Tibial nerve (tissue), 4 donors: ENCODE results near the gene EGFL6. TPM values are rescaled to one million over a fixed set of nuclear protein-coding genes. Genes with fewer than 3 reads are reported as not detected.

Experiments used
- DNase-seq, 2 donors: peaks; one replicate each; pipeline ENCODE4 v3.0.0-alpha.2; 2019; ENCODE audit warnings: low spot score in 2 of 2
- H3K27ac ChIP-seq, 4 donors: fragments of 200-600 bp; sonication (generic) in 3 of 4; one replicate each; pipeline ENCODE4 v1.5.1; 2017 to 2019; ENCODE audit warnings: mild to moderate bottlenecking in 1 of 4
- H3K27me3 ChIP-seq, 2 donors: fragments of 200-600 bp; sonication (generic) in 1 of 2; one replicate each; pipeline versions ENCODE4 v1.5.1 to v1.6.0; 2017 to 2019
- H3K36me3 ChIP-seq, 3 donors: fragments of 200-600 bp; sonication (generic); one replicate each; pipeline ENCODE4 v1.5.1; 2018 to 2019
- H3K4me1 ChIP-seq, 4 donors: fragments of 200-600 bp; sonication (generic) in 3 of 4; one replicate each; pipeline ENCODE4 v1.5.1; 2017 to 2019
- H3K4me3 ChIP-seq, 4 donors: fragments of 200-600 bp; sonication (generic) in 3 of 4; one replicate each; pipeline ENCODE4 v1.5.1; 2017 to 2019; ENCODE audit warnings: mild to moderate bottlenecking in 1 of 4, moderate library complexity in 1 of 4
- H3K9me3 ChIP-seq, 4 donors: fragments of 200-600 bp; sonication (generic) in 3 of 4; one replicate each; pipeline ENCODE4 v1.5.1; 2017 to 2019
- CTCF ChIP-seq, 5 experiments: fragments of 200-600 bp in 3 of 5; fragments of 450-650 bp in 2 of 5; sonication (generic) in 3 of 5; IDR thresholded peaks; one replicate each; pipeline ENCODE4 v1.5.1; 2016 to 2019; ENCODE audit warnings: antibody characterized with exemption in 5 of 5, mild to moderate bottlenecking in 3 of 5, moderate library complexity in 2 of 5
- EP300 ChIP-seq, 2 donors: sonication (generic); formaldehyde crosslinking; IDR thresholded peaks; one replicate each; pipeline ENCODE4 v1.6.1; 2017; ENCODE audit warnings: antibody characterized with exemption in 2 of 2, mild to moderate bottlenecking in 1 of 2
- POLR2A ChIP-seq, 2 donors: fragments of 450-650 bp; IDR thresholded peaks; one replicate each; pipeline ENCODE4 v1.6.1; 2017; ENCODE audit warnings: antibody characterized with exemption in 2 of 2, mild to moderate bottlenecking in 2 of 2, moderate library complexity in 2 of 2
- WGBS, 2 donors: methylation state at CpG; one replicate each; pipeline ENCODE4 v1.1.5; 2018; 5-methylcytosine and 5-hydroxymethylcytosine counted together
- total RNA-seq, 4 donors: library from RNA; depleted of rRNA; stranded (reverse); fragments of >200 nt; gene quantifications; one replicate each; pipeline ENCODE4 v1.1.0, GENCODE V29; 2016

EGFL6 gene
- total RNA-seq, 4 donors from 2014 or later = not detected

DNA sequence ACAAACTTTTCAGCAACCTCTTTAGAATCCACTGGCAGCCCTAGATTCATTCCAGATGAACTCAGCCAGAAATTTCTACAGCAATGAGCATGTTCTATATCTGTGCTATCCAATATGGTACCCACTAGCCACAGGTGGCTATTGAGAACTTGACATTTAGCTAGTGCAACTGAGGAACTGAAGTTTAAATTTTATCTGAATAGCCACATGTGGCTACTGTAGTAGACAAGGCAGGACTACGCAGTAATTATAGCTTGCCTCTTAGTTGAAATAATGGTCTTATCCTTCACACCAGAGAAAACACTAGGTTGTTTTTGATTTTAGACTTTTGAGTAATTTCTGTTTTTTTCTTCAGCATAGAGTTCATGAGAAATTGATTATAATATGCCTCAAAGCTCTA is 80.9 kb downstream of the EGFL6 start:
- no peaks in the 10 kb centered on the region for H3K36me3 ChIP-seq
- no peak for DNase-seq
- TF ChIP-seq EP300 (IDR thresholded peaks at IDR 0.05) = no peak
- TF ChIP-seq POLR2A (IDR thresholded peaks at IDR 0.05) = no peak
- TF ChIP-seq CTCF (IDR thresholded peaks at IDR 0.05) = no peak
- no peak overlapping the region for H3K27ac ChIP-seq
- no peaks in the 10 kb centered on the region for H3K9me3 ChIP-seq
- peaks cover 0 to 18% of the 10 kb centered on the region in 2 donors for H3K27me3 ChIP-seq
- H3K4me1 ChIP-seq = peaks cover 0 to 15% (median 9%) of the 10 kb centered on the region in 4 donors
- 97 to 100% methylated on average over 1 of the region's 1 CpG for WGBS, 2 donors
- H3K4me3 ChIP-seq = no peak overlapping the region

DNA sequence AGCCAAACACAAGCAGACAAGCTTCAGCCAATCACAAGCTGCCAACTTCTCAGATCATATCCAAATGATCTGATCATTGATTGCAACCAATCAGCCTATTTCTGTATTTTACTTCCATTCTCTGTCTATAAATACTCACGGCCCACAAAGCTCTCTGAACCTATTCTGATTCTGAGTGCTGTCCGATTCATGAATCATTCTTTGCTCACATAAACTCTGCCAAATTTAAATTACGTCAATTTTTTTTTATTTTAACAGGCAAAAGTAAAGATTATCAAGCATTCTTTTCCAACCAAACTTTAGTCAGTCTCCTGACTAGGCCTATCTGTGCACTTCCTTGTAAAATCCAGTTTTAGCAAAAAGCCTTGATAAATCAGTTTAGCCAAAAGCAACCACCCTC is 81.7 kb downstream of the EGFL6 start:
- Histone ChIP-seq H3K9me3 (no peaks in the 10 kb centered on the region), H3K27me3 (peaks cover 0 to 10% of the 10 kb centered on the region in 2 donors), H3K4me1 (peaks cover 0 to 15% (median 9%) of the 10 kb centered on the region in 4 donors), H3K36me3 (no peaks in the 10 kb centered on the region), H3K4me3 (no peak overlapping the region), H3K27ac (no peak overlapping the region)
- WGBS, 2 donors = 57 to 90% methylated on average over 3 of the region's 3 CpGs
- TF ChIP-seq CTCF (IDR thresholded peaks at IDR 0.05) (no peak), EP300 (IDR thresholded peaks at IDR 0.05) (no peak), POLR2A (IDR thresholded peaks at IDR 0.05) (no peak)
- no peak for DNase-seq

DNA sequence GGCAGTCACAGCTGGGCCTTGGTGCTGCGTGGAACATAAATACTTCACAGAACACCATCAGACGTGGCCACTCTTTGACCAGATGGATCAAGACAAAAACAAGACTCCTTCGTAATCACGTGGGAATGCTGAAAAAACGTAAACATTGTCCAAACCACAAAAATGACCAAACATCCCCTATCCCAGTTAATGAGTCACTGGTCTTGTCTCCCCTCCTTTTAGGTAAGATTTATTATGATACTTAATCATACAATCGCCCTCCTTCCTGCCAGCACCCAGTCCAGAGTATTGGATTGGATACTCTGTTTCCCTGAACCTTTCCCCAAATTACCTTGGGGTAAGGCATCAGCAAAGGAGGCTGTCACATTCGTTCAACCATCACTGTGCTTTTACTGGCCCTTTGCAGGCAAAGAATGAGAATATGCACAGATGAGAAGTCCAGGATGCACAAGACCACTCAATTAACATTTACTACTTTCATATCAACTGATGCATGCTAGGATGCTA is 82.9 kb downstream of the EGFL6 start:
- DNase-seq = no peak
- TF ChIP-seq POLR2A (IDR thresholded peaks at IDR 0.05) = no peak
- 29 to 41% methylated on average over 7 of the region's 7 CpGs for WGBS, 2 donors
- Histone ChIP-seq H3K4me1 (peaks cover 0 to 15% (median 7%) of the 10 kb centered on the region in 4 donors), H3K4me3 (peak overlapping the region; percentile 37 to 69 (median 62)), H3K36me3 (no peaks in the 10 kb centered on the region), H3K27ac (peak overlapping the region; percentile 75 to 96 (median 88)), H3K9me3 (no peaks in the 10 kb centered on the region), H3K27me3 (no peaks in the 10 kb centered on the region)

DNA sequence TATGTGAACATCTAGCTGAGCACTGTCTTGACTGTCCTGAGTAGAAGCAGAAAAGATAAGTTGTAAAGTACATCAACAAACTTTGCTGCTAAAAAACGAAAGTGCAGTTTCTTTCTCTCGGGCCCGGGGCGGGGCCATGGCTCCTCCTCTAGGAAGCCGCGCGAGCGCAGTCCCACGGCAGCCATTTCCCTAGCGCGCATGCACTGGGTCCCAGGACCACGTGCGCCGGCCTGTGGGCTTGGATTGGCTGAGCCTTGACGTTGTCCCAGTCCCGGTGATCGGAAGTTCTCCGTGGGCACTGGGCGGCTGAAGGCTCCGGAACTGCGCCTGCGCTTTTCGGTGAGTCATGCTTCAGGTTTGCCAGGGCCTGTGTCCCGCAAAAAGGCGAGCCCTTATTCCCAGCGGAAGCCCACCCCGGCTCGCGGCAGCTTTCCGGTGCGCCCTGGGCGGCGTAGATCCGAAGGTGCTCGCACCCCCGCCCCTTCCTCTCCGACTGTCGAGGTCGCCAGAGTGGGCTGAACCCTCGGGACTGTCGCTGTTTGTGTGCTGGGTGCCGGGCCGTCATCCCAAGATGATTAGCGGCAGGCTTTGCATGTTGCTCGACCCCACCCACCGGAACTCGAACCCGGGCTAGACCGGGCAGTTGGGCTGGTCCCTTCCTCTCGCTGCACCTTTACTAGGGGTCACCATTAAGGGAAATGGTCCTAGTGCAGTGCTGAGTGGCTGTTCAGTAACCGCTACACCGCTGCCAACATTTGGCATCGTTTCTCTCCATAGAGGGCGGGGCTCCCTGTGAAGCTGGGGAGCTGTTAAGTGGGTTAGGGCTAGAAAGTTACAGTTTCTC is 83.7 kb downstream of the EGFL6 start, which contains the start of gene TCEANC:
TSS of gene TCEANC (plus strand) at position 292 of the 844 bp plus-strand sequence. CDS start 9,368 bp downstream, outside the sequence.
- peak; percentile 87 for DNase-seq
- TF ChIP-seq EP300 (IDR thresholded peaks at IDR 0.05) = peak; percentile 79 to 92
- peak; percentile 62 to 79 for TF ChIP-seq POLR2A (IDR thresholded peaks at IDR 0.05)
- TF ChIP-seq CTCF (IDR thresholded peaks at IDR 0.05) = peak in 2 of 5 experiments; percentile 11 to 47
- WGBS, 2 donors = 0 to 6% methylated on average over 22 to 43 of the region's 54 CpGs
- Histone ChIP-seq H3K27me3 (no peaks in the 10 kb centered on the region), H3K9me3 (no peaks in the 10 kb centered on the region), H3K36me3 (no peaks in the 10 kb centered on the region), H3K27ac (peak within 1 kb of the TSS; percentile 75 to 96 (median 92)), H3K4me1 (peaks cover 0 to 15% (median 7%) of the 10 kb centered on the region in 4 donors), H3K4me3 (peak within 1 kb of the TSS; percentile 48 to 69 (median 62))

- no peak for DNase-seq
- no peaks in the 10 kb centered on the region for H3K9me3 ChIP-seq
- peak overlapping the region in 1 of 4 donors; percentile 96 for H3K27ac ChIP-seq
- H3K4me3 ChIP-seq = no peak overlapping the region
- TF ChIP-seq CTCF (IDR thresholded peaks at IDR 0.05) = no peak
- no peak for TF ChIP-seq POLR2A (IDR thresholded peaks at IDR 0.05)
- no peak for TF ChIP-seq EP300 (IDR thresholded peaks at IDR 0.05)
- peaks cover 0 to 15% (median 7%) of the 10 kb centered on the region in 4 donors for H3K4me1 ChIP-seq
- no peaks in the 10 kb centered on the region for H3K36me3 ChIP-seq
- no peaks in the 10 kb centered on the region for H3K27me3 ChIP-seq
These were observed 84.7 kb downstream of the EGFL6 start for GRCh38 chrX:13654116-13654515.
